Keratinocyte (primary cell): ENCODE measurements around the gene TIMM17B. TPM values are rescaled to one million over a fixed set of nuclear protein-coding genes. Genes with fewer than 3 reads are reported as not detected.

Experiments used
- DNase-seq: peaks from one replicate; pipeline ENCODE4 v3.0.0-alpha.2; 2011; ENCODE audit warnings: low read depth, missing footprints, low spot score
- FAIRE-seq: peaks from 2 replicates; lab custom pipeline; 2011; peaks lifted over from hg19 to GRCh38; lab: Jason Lieb, UNC
- H2AFZ ChIP-seq: 2 replicates; pipeline ENCODE4 v1.6.0; 2012; ENCODE audit warnings: low read length, control low read depth, inconsistent platforms; ENCODE audit not compliant: control insufficient read depth
- H3K27ac ChIP-seq: 2 replicates; pipeline ENCODE4 v1.5.1; 2011; ENCODE audit warnings: low read length; ENCODE audit not compliant: control insufficient read depth, insufficient read depth
- H3K27me3 ChIP-seq: 3 replicates; pipeline ENCODE4 v1.6.0; 2011; ENCODE audit warnings: low read length; ENCODE audit not compliant: control insufficient read depth, insufficient read depth; ENCODE audit errors: extremely low read depth
- H3K36me3 ChIP-seq, 2 experiments: 2 replicates in 1 of 2; 3 replicates in 1 of 2; pipeline ENCODE4 v1.5.1; 2011; ENCODE audit warnings: low read length in 2 of 2, mild to moderate bottlenecking in 1 of 2; ENCODE audit not compliant: control insufficient read depth in 2 of 2, insufficient read depth in 2 of 2; ENCODE audit errors: extremely low read depth in 1 of 2
- H3K4me1 ChIP-seq: 3 replicates; pipeline ENCODE4 v1.5.1; 2011; ENCODE audit warnings: low read length; ENCODE audit not compliant: control insufficient read depth, insufficient read depth; ENCODE audit errors: extremely low read depth
- H3K4me2 ChIP-seq: 3 replicates; pipeline ENCODE4 v1.6.0; 2011; ENCODE audit warnings: low read depth, low read length; ENCODE audit not compliant: control insufficient read depth, insufficient read depth; ENCODE audit errors: extremely low read depth
- H3K4me3 ChIP-seq, 3 experiments: fragments of 200-600 bp in 1 of 3; sonication (generic) in 1 of 3; 2 replicates in 2 of 3; 3 replicates in 1 of 3; pipeline ENCODE4 v1.5.1; 2011 to 2016; ENCODE audit warnings: low read length in 3 of 3, mild to moderate bottlenecking in 3 of 3, control low read depth in 2 of 3, inconsistent platforms in 1 of 3, low read depth in 1 of 3, mixed read lengths in 1 of 3, mixed run types in 1 of 3, moderate library complexity in 1 of 3; ENCODE audit not compliant: control insufficient read depth in 2 of 3, insufficient read depth in 2 of 3; ENCODE audit errors: extremely low read depth in 1 of 3
- H3K79me2 ChIP-seq: 2 replicates; pipeline ENCODE4 v1.6.0; 2012; ENCODE audit warnings: low read length; ENCODE audit not compliant: control insufficient read depth, insufficient read depth
- H3K9ac ChIP-seq: 3 replicates; pipeline ENCODE4 v1.6.0; 2011; ENCODE audit warnings: low read length; ENCODE audit not compliant: control insufficient read depth, insufficient read depth; ENCODE audit errors: extremely low read depth
- H3K9me1 ChIP-seq: 3 replicates; pipeline ENCODE4 v1.6.0; 2011; ENCODE audit warnings: low read length; ENCODE audit not compliant: control insufficient read depth, insufficient read depth; ENCODE audit errors: extremely low read depth
- H3K9me3 ChIP-seq: 2 replicates; pipeline ENCODE4 v1.5.1; 2012; ENCODE audit warnings: low read depth, low read length; ENCODE audit not compliant: control insufficient read depth
- H4K20me1 ChIP-seq: 3 replicates; pipeline ENCODE4 v1.6.0; 2011; ENCODE audit warnings: low read length; ENCODE audit not compliant: control insufficient read depth, insufficient read depth; ENCODE audit errors: extremely low read depth
- EZH2 ChIP-seq: IDR thresholded peaks from one replicate; pipeline ENCODE4 v1.6.1; 2012; ENCODE audit warnings: inconsistent platforms, mild to moderate bottlenecking, low read length, moderate library complexity
- dilution Hi-C: fragments of 300-500 bp; cut with MboI; formaldehyde crosslinking; loops from one replicate; pipeline ENCODE4 v1.7.0; 2020; ENCODE audit warnings: low sequenced_read_pairs; ENCODE audit not compliant: extremely low pct_ligation_motif_present
- polyA plus RNA-seq, 5 experiments: library from polyadenylated mRNA; depleted of rRNA in 3 of 5; stranded (reverse) in 3 of 5; stranded (forward) in 1 of 5; unstranded in 1 of 5; fragments of >200 nt; gene quantifications; 1 replicate in 1 of 5; 2 replicates in 3 of 5; 3 replicates in 1 of 5; pipeline versions ENCODE4 v1.2.1 to v1.2.3, GENCODE V29; 2011 to 2012; ENCODE audit warnings: missing spikeins in 2 of 5, low read depth in 1 of 5, low replicate concordance in 1 of 5
- TF ChIP-seq, protein P1 (sequence below), 3 experiments: IDR thresholded peaks in 1 of 3; conservative IDR thresholded peaks in 1 of 3; optimal IDR thresholded peaks in 1 of 3; 2 replicates in 2 of 3; 3 replicates in 1 of 3; pipeline versions ENCODE3 to v1.5.1; 2011; ENCODE audit warnings: low read length in 3 of 3, mild to moderate bottlenecking in 3 of 3, moderate library complexity in 2 of 3, control low read depth in 1 of 3, inconsistent platforms in 1 of 3; ENCODE audit not compliant: insufficient read depth in 2 of 3; ENCODE audit errors: extremely low read depth in 1 of 3

The TIMM17B gene
- polyA plus RNA-seq, 1 donor (not counting 4 experiments of a cell fraction or from before 2014, with no cell fraction given) = 34.3 TPM

DNA sequence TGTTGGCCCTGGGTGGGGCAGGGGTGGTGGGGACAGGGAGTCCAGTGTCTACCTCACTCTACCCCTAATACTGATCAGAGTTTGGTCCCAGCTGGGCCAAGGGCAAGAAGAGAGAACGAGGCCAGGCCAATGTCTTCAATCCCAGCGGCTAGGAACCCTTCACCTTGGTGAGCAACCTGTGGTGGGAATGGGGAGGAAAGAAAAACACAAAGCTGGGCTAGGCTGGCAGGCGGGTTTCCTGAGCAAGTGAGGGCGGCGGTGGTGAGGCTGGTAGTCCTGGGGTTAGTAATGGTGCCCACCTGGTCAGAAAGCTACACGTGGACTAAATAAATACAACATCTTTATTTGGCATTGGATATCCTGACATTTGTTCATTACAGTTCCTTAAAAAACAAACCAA lies 5.7 kb upstream of the TIMM17B start:
- Histone ChIP-seq H3K4me3 (no peak overlapping the region), H3K9ac (no peak overlapping the region), H3K9me1 (no peaks in the 10 kb centered on the region), H3K27me3 (no peaks in the 10 kb centered on the region), H4K20me1 (peaks cover 3% of the 10 kb centered on the region), H3K4me2 (no peak overlapping the region), H3K27ac (no peak overlapping the region), H3K9me3 (peaks cover 2% of the 10 kb centered on the region), H3K36me3 (peaks cover 6 to 23% of the 10 kb centered on the region in 2 experiments), H3K79me2 (peaks cover 19% of the 10 kb centered on the region), H2AFZ (no peak overlapping the region), H3K4me1 (peaks cover 6% of the 10 kb centered on the region)
- no peak for TF ChIP-seq EZH2
- TF ChIP-seq, protein P1, sequence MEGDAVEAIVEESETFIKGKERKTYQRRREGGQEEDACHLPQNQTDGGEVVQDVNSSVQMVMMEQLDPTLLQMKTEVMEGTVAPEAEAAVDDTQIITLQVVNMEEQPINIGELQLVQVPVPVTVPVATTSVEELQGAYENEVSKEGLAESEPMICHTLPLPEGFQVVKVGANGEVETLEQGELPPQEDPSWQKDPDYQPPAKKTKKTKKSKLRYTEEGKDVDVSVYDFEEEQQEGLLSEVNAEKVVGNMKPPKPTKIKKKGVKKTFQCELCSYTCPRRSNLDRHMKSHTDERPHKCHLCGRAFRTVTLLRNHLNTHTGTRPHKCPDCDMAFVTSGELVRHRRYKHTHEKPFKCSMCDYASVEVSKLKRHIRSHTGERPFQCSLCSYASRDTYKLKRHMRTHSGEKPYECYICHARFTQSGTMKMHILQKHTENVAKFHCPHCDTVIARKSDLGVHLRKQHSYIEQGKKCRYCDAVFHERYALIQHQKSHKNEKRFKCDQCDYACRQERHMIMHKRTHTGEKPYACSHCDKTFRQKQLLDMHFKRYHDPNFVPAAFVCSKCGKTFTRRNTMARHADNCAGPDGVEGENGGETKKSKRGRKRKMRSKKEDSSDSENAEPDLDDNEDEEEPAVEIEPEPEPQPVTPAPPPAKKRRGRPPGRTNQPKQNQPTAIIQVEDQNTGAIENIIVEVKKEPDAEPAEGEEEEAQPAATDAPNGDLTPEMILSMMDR (optimal IDR thresholded peaks at IDR 0.05 in 1 of 3, IDR thresholded peaks at IDR 0.05 in 1 of 3, conservative IDR thresholded peaks at IDR 0.05 in 1 of 3; ENCODE audit: extremely low read depth in 1 of 3, insufficient read depth in 2 of 3, low read length in 3 of 3) = no peak
- FAIRE-seq (no peak), DNase-seq (no peak)
- dilution Hi-C loops = no loop called here

DNA sequence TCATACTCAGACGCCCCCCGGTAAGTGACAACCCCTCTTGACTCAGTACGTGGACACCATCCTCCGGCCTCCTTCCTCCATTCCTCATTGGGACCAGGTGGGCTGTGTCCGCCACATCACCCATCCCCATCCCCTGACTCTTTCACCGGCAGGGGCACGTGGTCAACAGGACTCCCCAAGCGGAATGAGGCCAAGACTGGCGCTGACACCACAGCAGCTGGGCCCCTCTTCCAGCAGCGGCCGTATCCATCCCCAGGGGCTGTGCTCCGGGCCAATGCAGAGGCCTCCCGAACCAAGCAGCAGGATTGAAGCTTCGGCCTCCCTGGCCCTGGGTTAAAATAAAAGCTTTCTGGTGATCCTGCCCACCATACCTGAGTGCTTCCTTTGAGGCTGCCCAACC lies 5.2 kb upstream of the TIMM17B start:
- DNase-seq (no peak), FAIRE-seq (no peak)
- no peak for TF ChIP-seq EZH2
- TF ChIP-seq, protein P1 (optimal IDR thresholded peaks at IDR 0.05 in 1 of 3, IDR thresholded peaks at IDR 0.05 in 1 of 3, conservative IDR thresholded peaks at IDR 0.05 in 1 of 3; ENCODE audit: extremely low read depth in 1 of 3, insufficient read depth in 2 of 3, low read length in 3 of 3) = no peak
- H3K9me1 ChIP-seq = no peaks in the 10 kb centered on the region
- H3K4me3 ChIP-seq = no peak overlapping the region
- no peak overlapping the region for H3K9ac ChIP-seq
- H3K27ac ChIP-seq = no peak overlapping the region
- peaks cover 2% of the 10 kb centered on the region for H3K9me3 ChIP-seq
- H3K4me1 ChIP-seq = peaks cover 6% of the 10 kb centered on the region
- H3K79me2 ChIP-seq = peaks cover 19% of the 10 kb centered on the region
- dilution Hi-C loops = no loop called here
- H3K27me3 ChIP-seq = no peaks in the 10 kb centered on the region
- peaks cover 6 to 23% of the 10 kb centered on the region in 2 experiments for H3K36me3 ChIP-seq
- H2AFZ ChIP-seq = no peak overlapping the region
- no peak overlapping the region for H3K4me2 ChIP-seq
- H4K20me1 ChIP-seq = peaks cover 3% of the 10 kb centered on the region
